Activated CD8-positive, alpha-beta memory T cell treated with anti-CD3 and anti-CD28 coated beads, Interleukin-2, amount 50 U/mL, for 24 hours (primary cell): Measurements from ENCODE around the gene CLDN20.
A peak's percentile ranks its signal among the peaks of the same experiment; 100 is the strongest.
"Not testable (repeated sequence)": the region's sequence is repeated elsewhere in the genome, so short reads cannot be mapped to it uniquely, and the experiment has no call there.

ENCODE experiments used
- DNase-seq: peaks from one replicate; pipeline ENCODE4 v3.0.0-alpha.2; 2020; ENCODE audit errors: extremely low read depth

CLDN20 gene

GRCh38 chr6:155311583-155311982 lies 47.8 kb downstream of the CLDN20 start:
- DNase-seq = no peak

- DNase-seq = not testable (repeated sequence)
These were observed 49.1 kb downstream of the CLDN20 start for GRCh38 chr6:155312950-155313349.

GRCh38 chr6:155313602-155314091 lies 49.8 kb downstream of the CLDN20 start:
- no peak for DNase-seq

GRCh38 chr6:155314092-155314772 lies 50.4 kb downstream of the CLDN20 start, which contains the start of gene TFB1M:
TFB1M (minus strand) TSS chr6:155314484; CDS start chr6:155314428, 56 bp downstream.
- peak; percentile 99 for DNase-seq

- DNase-seq = peak; percentile 28
These were observed 51.1 kb downstream of the CLDN20 start for GRCh38 chr6:155314773-155315515.

GRCh38 chr6:155315516-155315871 lies 51.7 kb downstream of the CLDN20 start:
- no peak for DNase-seq

GRCh38 chr6:155316419-155316818 lies 52.6 kb downstream of the CLDN20 start:
- no peak for DNase-seq

GRCh38 chr6:155317186-155317585 lies 53.4 kb downstream of the CLDN20 start:
- DNase-seq = no peak

- no peak for DNase-seq
These were observed 56.1 kb downstream of the CLDN20 start for GRCh38 chr6:155319902-155320301.

- DNase-seq = no peak
These were observed 60.4 kb downstream of the CLDN20 start for GRCh38 chr6:155324172-155324571.

GRCh38 chr6:155324993-155325392 lies 61.2 kb downstream of the CLDN20 start:
- no peak for DNase-seq

- no peak for DNase-seq
These were observed 62.1 kb downstream of the CLDN20 start for GRCh38 chr6:155325700-155326516.
